NCI-H446 (cell line): ENCODE results near the gene PPP1R7.
A peak's percentile ranks its signal among the peaks of the same experiment; 100 is the strongest.
"Not testable (repeated sequence)": the region's sequence is repeated elsewhere in the genome, so short reads cannot be mapped to it uniquely, and the experiment has no call there.

Source experiments
- DNase-seq, 2 experiments: peaks; one replicate each; lab custom pipeline; 2025; lab: John Stamatoyannopoulos, UW

PPP1R7 gene

GRCh38 chr2:241197246-241197645 is 47.0 kb downstream of the PPP1R7 start:
- DNase-seq, result not testable (repeated sequence)

- DNase-seq, result no peak
Measured at GRCh38 chr2:241197947-241198346, 47.7 kb downstream of the PPP1R7 start.

- no peak for DNase-seq
Measured at GRCh38 chr2:241198381-241199279, 48.4 kb downstream of the PPP1R7 start.

- no peak for DNase-seq
Measured at GRCh38 chr2:241199286-241199685, 49.0 kb downstream of the PPP1R7 start.

- no peak for DNase-seq
Measured at GRCh38 chr2:241199897-241200821, 49.9 kb downstream of the PPP1R7 start.

GRCh38 chr2:241200822-241201395 is 50.6 kb downstream of the PPP1R7 start:
- no peak for DNase-seq

- no peak for DNase-seq
Measured at GRCh38 chr2:241201445-241202267, 51.4 kb downstream of the PPP1R7 start.

GRCh38 chr2:241202268-241202585 is 52.0 kb downstream of the PPP1R7 start:
- DNase-seq, result no peak

- no peak for DNase-seq
Measured at GRCh38 chr2:241202681-241203080, 52.4 kb downstream of the PPP1R7 start.

GRCh38 chr2:241203218-241204009 is 53.1 kb downstream of the PPP1R7 start:
- DNase-seq, result no peak

GRCh38 chr2:241204010-241204384 is 53.7 kb downstream of the PPP1R7 start:
- DNase-seq, result no peak

GRCh38 chr2:241204490-241204889 is 54.2 kb downstream of the PPP1R7 start:
- no peak for DNase-seq

- no peak for DNase-seq
Measured at GRCh38 chr2:241205086-241205485, 54.8 kb downstream of the PPP1R7 start.

- DNase-seq, result no peak
Measured at GRCh38 chr2:241207151-241207550, 56.9 kb downstream of the PPP1R7 start.

GRCh38 chr2:241207641-241208040 is 57.4 kb downstream of the PPP1R7 start:
- no peak for DNase-seq

GRCh38 chr2:241208058-241208457 is 57.8 kb downstream of the PPP1R7 start:
- no peak for DNase-seq

GRCh38 chr2:241209271-241209670 is 59.0 kb downstream of the PPP1R7 start:
- no peak for DNase-seq

- no peak for DNase-seq
Measured at GRCh38 chr2:241211276-241211675, 61.0 kb downstream of the PPP1R7 start.

- DNase-seq, result peak in 1 of 2 experiments; percentile 24
Measured at GRCh38 chr2:241213041-241213440, 62.8 kb downstream of the PPP1R7 start.

- no peak for DNase-seq
Measured at GRCh38 chr2:241213567-241213966, 63.3 kb downstream of the PPP1R7 start.

- no peak for DNase-seq
Measured at GRCh38 chr2:241214209-241214608, 63.9 kb downstream of the PPP1R7 start.
